ENCODE data around the gene SRPK2. TPM values are rescaled to one million over a fixed set of nuclear protein-coding genes. Genes with fewer than 3 reads are reported as not detected.
"Not testable (repeated sequence)": the region's sequence is repeated elsewhere in the genome, so short reads cannot be mapped to it uniquely, and the experiment has no call there.

Gene SRPK2
- polyA plus RNA-seq, 3 donors: 47.1 to 49.8 (median 48.7) TPM

DNA sequence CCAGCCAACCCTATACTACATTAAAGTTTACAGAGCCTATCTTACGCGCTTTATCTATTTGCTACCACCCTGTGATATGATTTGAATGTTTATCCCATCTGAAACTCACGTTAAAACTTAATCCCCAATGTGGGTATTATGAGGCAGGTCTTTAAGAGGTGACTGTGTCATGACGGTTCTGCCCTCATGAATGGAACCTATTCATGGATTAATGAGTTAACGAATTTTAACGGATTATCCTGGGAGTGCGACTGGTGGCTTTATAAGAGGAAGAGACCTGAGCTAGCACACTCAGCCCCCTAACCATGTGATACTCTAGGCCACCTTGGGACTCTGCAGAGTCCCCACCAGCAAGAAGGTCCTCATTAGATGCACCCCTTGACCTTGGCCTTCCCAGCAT is 37.8 kb downstream of the SRPK2 start:
- DNase-seq (ENCODE audit: extremely low read depth in 1 of 11, low read depth in 9 of 11, low spot score in 4 of 11): no peak

DNA sequence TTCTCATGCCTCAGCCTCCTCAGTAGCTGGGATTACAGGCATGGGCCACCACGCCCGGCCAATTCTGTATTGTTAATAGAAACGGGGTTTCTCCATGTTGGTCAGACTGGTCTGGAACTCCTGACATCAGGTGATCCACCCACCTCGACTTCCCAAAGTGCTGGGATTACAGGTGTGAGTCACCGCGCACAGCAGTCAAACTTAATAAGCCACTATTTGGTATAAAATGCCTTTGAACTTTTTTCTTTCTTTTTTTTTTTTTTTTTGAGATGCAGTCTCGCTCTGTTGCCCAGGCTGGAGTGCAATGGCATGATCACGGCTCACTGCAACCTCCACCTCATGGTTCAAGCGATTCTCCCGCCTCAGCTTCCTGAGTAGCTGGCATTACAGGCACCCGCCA is 40.5 kb downstream of the SRPK2 start:
- DNase-seq (ENCODE audit: extremely low read depth in 1 of 11, low read depth in 9 of 11, low spot score in 4 of 11): not testable (repeated sequence)

- no peak for DNase-seq (ENCODE audit: extremely low read depth in 1 of 11, low read depth in 9 of 11, low spot score in 4 of 11)
These were observed 42.0 kb downstream of the SRPK2 start for GRCh38 chr7:105346593-105347322.

DNA sequence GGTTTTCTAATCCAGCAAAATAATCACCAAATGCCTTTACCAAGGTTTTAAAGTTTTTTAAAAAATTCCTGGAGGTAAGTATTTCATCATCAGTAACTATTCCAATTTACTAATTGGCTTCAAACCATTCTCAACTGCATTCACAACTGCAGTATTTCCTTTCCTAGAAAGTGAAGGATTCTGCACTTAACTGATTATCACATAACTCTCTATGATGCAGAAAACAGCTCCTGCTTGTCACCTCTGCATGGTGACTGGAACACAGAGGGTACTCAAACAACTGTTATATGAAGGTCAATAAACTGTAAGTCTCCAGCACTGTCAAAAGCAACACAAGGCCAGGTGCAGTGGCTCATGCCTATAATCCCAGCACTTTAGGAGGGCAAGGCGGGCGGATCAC is 42.6 kb downstream of the SRPK2 start:
- DNase-seq (ENCODE audit: extremely low read depth in 1 of 11, low read depth in 9 of 11, low spot score in 4 of 11): no peak

- no peak for DNase-seq (ENCODE audit: extremely low read depth in 1 of 11, low read depth in 9 of 11, low spot score in 4 of 11)
These were observed 43.0 kb downstream of the SRPK2 start for GRCh38 chr7:105345725-105346124.

DNA sequence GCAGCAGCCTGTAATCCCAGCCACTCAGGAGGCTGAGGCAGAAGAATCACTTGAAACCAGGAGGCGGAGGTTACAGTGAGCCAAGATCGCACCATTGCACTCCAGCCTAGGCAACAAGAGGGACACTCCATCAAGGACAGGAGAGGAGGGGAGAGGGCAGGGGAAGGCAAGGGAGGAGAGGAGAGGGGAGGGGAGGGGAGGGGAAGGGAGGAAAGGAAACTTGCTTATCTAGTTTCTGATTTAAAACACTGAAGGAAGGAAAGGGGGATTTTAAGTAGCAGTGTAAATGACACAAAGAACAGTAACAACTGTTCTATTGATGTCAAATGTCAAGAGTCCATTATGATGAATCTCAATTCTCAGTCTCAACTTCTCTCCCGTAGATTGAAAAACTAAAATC is 43.7 kb downstream of the SRPK2 start:
- no peak for DNase-seq (ENCODE audit: extremely low read depth in 1 of 11, low read depth in 9 of 11, low spot score in 4 of 11)

GRCh38 chr7:105339404-105340323 is 49.1 kb downstream of the SRPK2 start:
- DNase-seq (ENCODE audit: extremely low read depth in 1 of 11, low read depth in 9 of 11, low spot score in 4 of 11): no peak

DNA sequence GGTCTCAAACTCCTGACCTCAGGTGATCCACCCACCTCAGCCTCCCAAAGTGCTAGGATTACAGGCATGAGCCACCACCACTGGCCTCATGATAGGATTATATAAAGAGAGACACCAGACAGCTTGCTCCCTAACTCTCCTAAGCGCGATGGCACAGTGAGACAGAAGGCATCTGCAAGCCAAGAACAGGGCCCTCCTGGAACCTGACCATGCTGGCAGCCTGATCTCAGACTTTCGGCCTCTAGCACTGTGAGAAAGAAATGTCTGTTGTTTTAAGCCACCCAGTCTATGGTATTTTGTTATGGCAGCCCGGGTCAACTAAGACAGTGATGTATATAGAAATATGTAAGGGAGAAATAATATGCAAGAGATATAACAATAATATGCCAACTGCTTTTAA is 51.2 kb downstream of the SRPK2 start:
- no peak for DNase-seq (ENCODE audit: extremely low read depth in 1 of 11, low read depth in 9 of 11, low spot score in 4 of 11)

- no peak for DNase-seq (ENCODE audit: extremely low read depth in 1 of 11, low read depth in 9 of 11, low spot score in 4 of 11)
These were observed 52.7 kb downstream of the SRPK2 start for GRCh38 chr7:105336009-105336408.

DNA sequence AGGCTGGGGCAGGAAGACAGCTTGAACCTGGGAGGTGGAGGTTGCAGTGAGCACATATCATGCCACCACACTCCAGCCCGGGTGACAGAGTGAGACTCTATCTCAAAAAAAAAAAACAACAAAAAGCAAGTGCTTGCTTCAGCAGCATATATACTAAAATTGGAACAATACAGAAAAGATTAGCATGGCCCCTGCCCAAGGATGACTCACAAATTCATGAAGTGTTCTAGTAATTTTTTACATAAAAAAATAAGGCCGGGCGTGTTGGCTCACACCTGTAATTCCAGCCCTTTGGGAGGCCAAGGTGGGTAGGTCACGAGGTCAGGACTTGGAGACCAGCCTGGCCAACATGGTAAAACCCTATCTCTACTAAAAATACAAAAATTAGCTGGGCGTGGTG is 56.1 kb downstream of the SRPK2 start:
- DNase-seq (ENCODE audit: extremely low read depth in 1 of 11, low read depth in 9 of 11, low spot score in 4 of 11): not testable (repeated sequence)

GRCh38 chr7:105330526-105330925 is 58.2 kb downstream of the SRPK2 start:
- no peak for DNase-seq (ENCODE audit: extremely low read depth in 1 of 11, low read depth in 9 of 11, low spot score in 4 of 11)

DNA sequence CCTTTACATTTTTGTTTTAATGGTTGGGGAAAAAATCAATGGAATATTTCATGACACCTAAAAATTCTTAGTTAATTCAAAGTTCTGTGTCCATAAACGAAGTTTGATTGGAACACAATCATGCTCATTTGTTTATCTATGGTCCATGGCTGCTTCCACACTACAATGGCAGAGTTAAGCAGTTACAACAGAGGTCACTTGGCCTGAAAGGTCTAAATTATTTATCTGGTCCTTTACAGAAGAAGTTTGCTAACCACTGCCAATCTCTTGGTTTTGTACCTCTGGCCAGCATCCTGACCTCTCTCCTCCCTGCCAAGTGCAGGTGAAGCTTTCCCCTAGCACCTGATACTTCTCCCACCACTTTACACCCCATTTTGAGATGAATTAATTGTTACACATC is 61.5 kb downstream of the SRPK2 start:
- DNase-seq (ENCODE audit: extremely low read depth in 1 of 11, low read depth in 9 of 11, low spot score in 4 of 11): no peak

DNA sequence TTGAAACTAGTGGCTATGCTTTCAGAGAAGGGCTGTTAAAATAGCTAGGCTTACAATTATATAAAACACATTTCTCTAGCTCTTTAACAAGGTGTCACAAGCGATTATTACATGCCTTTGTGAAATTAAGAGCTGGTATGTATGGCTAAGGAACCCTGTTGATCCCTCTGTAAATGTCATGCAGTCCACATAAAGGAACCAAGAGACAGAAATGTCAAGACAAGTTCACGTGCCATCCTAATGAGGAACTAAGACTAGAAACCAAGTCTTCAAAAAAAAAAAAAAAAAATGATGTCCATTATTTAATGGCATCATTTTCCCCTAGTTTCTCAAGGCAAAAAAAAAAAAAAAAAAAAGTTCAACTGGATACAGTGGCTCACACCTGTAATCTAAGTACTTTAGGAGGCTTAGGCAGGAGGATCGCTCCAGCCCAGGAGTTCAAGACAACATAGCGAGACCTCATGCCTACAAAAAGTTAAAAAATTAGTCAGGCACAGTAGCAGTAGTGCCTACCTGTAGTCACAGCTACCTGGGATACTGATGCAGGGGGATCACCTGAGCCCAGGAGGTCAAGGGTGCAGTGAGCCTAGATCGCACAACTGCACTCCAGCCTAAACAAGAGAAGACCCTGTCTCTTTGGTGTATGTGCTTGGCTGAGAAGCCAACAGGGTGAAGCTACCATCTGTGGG is 63.4 kb downstream of the SRPK2 start:
- DNase-seq (ENCODE audit: extremely low read depth in 1 of 11, low read depth in 9 of 11, low spot score in 4 of 11): no peak

DNA sequence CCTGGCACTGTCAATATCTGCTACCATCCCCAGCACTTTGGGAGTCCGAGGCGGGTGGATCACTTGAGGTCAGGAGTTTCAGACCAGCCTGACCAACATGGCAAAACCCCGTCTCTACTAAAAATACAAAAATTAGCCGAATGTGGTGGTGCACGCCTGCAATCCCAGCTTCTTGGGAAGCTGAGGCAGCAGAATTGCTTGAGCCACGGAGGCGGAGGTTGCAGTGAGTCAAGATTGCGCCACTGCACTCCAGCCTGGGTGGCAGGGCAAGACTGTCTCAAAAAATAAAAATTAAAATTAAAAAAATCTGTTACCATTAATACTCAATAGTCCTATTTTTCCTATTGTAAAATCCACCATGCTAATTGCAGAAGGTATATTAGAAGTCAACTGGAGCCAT is 64.1 kb downstream of the SRPK2 start:
- not testable (repeated sequence) for DNase-seq (ENCODE audit: extremely low read depth in 1 of 11, low read depth in 9 of 11, low spot score in 4 of 11)

DNA sequence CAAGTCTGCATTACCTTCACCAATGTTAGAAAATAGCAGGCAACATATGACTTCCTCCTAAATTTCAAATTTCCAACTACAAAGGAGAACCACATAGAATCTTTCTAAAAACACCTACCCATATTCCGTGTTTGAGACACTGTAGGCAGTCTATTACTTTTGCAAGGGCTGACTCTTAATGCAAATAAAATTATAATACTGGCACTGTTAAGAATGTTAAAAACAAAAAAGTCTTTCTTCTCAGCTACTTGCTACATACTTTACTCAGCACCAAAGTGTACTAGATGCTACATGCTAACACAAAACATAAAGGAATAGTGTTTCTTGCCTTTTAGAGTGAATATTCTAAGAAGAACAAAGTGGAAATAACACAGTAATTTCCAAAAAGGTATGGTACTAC is 65.4 kb downstream of the SRPK2 start:
- DNase-seq (ENCODE audit: extremely low read depth in 1 of 11, low read depth in 9 of 11, low spot score in 4 of 11): no peak

DNA sequence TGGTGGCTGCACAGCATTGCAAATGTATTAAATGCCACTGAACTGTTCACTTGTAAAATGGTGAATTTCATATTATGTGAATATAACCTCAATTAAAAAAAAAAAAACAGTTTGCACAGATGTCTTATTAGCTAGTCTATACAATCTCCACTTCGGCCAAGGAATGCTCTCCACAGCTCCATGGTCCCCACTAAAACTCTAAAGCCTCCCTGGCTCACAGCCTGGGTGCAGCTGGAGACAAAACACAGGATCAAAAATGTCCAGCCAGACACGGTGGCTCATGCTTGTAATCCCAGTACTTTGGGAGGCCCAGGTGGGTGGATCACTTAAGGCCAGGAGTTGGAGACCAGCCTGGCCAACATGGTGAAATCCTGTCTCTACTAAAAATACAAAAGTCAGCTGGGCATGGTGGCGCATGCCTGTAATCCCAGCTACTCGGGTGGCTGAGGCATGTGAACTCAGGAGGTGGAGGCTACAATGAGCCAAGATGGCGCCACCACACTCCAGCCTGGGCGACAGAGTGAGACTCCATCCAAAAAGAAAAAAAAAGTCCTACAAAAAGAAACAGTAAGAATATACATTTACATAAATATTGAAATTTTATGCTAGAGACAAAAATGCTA is 66.0 kb downstream of the SRPK2 start:
- no peak for DNase-seq (ENCODE audit: extremely low read depth in 1 of 11, low read depth in 9 of 11, low spot score in 4 of 11)

DNA sequence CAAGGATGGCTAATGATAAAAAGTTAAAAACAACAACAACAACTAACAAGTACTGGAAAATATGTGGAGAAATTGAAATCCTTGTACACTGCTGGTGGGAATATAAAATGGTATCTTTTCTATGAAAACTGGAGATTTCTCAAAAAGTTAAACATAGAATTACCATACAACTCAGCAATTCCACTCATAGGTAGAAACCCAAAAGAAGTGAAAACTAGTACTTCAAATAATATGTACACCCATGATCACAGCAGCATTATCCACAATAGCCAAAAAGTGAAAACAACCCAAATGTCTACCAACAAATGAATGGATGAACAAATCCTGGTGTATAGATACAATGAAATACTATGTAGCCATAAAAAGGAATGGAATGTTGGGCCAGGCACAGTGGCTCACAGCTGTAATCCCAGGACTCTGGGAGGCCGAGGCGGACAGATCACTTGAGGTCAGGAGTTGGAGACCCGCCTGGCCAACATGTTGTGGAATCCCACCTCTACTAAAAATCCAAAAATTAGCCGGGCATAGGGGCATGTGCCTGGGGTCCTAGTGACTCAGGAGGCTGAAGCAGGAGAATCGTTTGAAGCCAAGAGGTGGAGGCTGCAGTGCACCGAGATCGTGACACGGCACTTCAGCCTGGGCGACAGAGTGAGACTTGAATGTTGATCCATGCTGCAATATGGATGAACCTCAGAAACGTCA is 66.8 kb downstream of the SRPK2 start:
- DNase-seq (ENCODE audit: extremely low read depth in 1 of 11, low read depth in 9 of 11, low spot score in 4 of 11): no peak

DNA sequence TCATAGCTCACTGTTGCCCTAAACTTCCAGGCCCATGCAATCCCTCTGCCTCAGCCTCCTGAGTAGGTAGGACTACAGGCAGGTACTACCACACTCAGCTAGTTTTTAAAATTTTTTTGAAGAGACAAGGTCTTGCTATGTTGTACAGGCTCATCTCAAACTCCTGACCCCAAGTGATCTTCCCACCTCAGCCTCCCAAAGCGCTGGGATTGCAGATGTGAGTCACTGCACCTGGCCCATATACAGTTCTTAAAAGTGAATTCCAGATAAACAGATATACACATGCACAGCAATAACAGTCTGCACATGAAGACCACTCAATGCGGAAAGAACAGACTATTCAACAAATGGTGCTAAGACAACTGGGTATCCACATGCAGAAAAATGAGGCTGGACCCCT is 67.8 kb downstream of the SRPK2 start:
- no peak for DNase-seq (ENCODE audit: extremely low read depth in 1 of 11, low read depth in 9 of 11, low spot score in 4 of 11)

GRCh38 chr7:105319578-105319977 is 69.1 kb downstream of the SRPK2 start:
- DNase-seq (ENCODE audit: extremely low read depth in 1 of 11, low read depth in 9 of 11, low spot score in 4 of 11): no peak

Measured in renal cortex interstitium (tissue), 11 donors.